Stimulated activated CD4-positive, alpha-beta T cell treated with anti-CD3 and anti-CD28 coated beads, Interleukin-15, amount 100 ng/mL, for 48 hours (primary cell): ENCODE data around the gene IL16.
"Not testable (repeated sequence)": the region's sequence is repeated elsewhere in the genome, so short reads cannot be mapped to it uniquely, and the experiment has no call there.

ENCODE experiments used
- DNase-seq, 2 donors: peaks; one replicate each; pipeline ENCODE4 v3.0.0-alpha.2; 2020; ENCODE audit warnings: low read depth in 2 of 2

Gene IL16

GRCh38 chr15:81196576-81197254, at the start of gene IL16:
TSS of gene IL16 (plus strand) at chr15:81196879. CDS start at chr15:81225400, 28,521 bp downstream.
- no peak for DNase-seq

- no peak for DNase-seq
Observed at GRCh38 chr15:81151389-81151788, 45.3 kb upstream of the IL16 start.

- DNase-seq: no peak
Observed at GRCh38 chr15:81152339-81152738, 44.3 kb upstream of the IL16 start.

- no peak for DNase-seq
Observed at GRCh38 chr15:81152799-81153198, 43.9 kb upstream of the IL16 start.

GRCh38 chr15:81155375-81156218, 41.1 kb upstream of the IL16 start:
- DNase-seq: no peak

- DNase-seq: no peak
Observed at GRCh38 chr15:81156324-81156723, 40.4 kb upstream of the IL16 start.

GRCh38 chr15:81157195-81157938, 39.3 kb upstream of the IL16 start:
- DNase-seq: no peak

- no peak for DNase-seq
Observed at GRCh38 chr15:81157939-81158223, 38.8 kb upstream of the IL16 start.

- DNase-seq: not testable (repeated sequence)
Observed at GRCh38 chr15:81158561-81158960, 38.1 kb upstream of the IL16 start.

GRCh38 chr15:81160312-81161159, 36.1 kb upstream of the IL16 start:
- DNase-seq: no peak

GRCh38 chr15:81161160-81161673, 35.5 kb upstream of the IL16 start:
- no peak for DNase-seq

- peak in 1 of 2 donors; percentile 3 for DNase-seq
Observed at GRCh38 chr15:81161851-81162250, 34.8 kb upstream of the IL16 start.

GRCh38 chr15:81163961-81164800, 32.5 kb upstream of the IL16 start:
- DNase-seq: no peak

GRCh38 chr15:81165535-81165934, 31.1 kb upstream of the IL16 start:
- DNase-seq: no peak

- no peak for DNase-seq
Observed at GRCh38 chr15:81166636-81167305, 29.9 kb upstream of the IL16 start.

GRCh38 chr15:81168131-81168526, 28.6 kb upstream of the IL16 start:
- no peak for DNase-seq

GRCh38 chr15:81168644-81169043, 28.0 kb upstream of the IL16 start:
- DNase-seq: no peak

GRCh38 chr15:81170511-81170910, 26.2 kb upstream of the IL16 start:
- DNase-seq: no peak

GRCh38 chr15:81171286-81171685, 25.4 kb upstream of the IL16 start:
- DNase-seq: no peak
